ENCODE results near the gene FBXL20.

FBXL20 gene

GRCh38 chr17:39225308-39225958, 176.0 kb downstream of the FBXL20 start, which contains the start of gene STAC2:
Gene STAC2, minus strand, starts transcription at chr17:39225945. Its CDS starts 443 bp downstream, at chr17:39225502.
- no peak within 1 kb of the TSS for H3K4me2 ChIP-seq
- no peak within 1 kb of the TSS for H3K9ac ChIP-seq
- H3K36me3 ChIP-seq (ENCODE audit: insufficient read depth), result no peaks in the 10 kb centered on the region
- H3K27me3 ChIP-seq (ENCODE audit: insufficient read depth, low read depth), result peaks cover 50% of the 10 kb centered on the region
- H3K4me3 ChIP-seq (IDR thresholded peaks at IDR 0.05; ENCODE audit: insufficient read depth, low read depth, low read length), result no peak within 1 kb of the TSS
- H2AFZ ChIP-seq (ENCODE audit: low read depth), result no peak within 1 kb of the TSS
- H4K20me1 ChIP-seq (ENCODE audit: insufficient read depth), result no peaks in the 10 kb centered on the region
- no peaks in the 10 kb centered on the region for H3K79me2 ChIP-seq (ENCODE audit: insufficient read depth, low read depth)
- no peaks in the 10 kb centered on the region for H3K4me1 ChIP-seq (ENCODE audit: low read depth, poor library complexity, severe bottlenecking)
- H3K27ac ChIP-seq, result no peak within 1 kb of the TSS
- TF ChIP-seq CTCF (conservative IDR thresholded peaks at IDR 0.05; ENCODE audit: low read depth, low read length), result no peak

GRCh38 chr17:39224778-39225307, 176.6 kb downstream of the FBXL20 start:
- TF ChIP-seq CTCF (conservative IDR thresholded peaks at IDR 0.05; ENCODE audit: low read depth, low read length), result no peak
- Histone ChIP-seq H3K27ac (no peak overlapping the region), H4K20me1 (ENCODE audit: insufficient read depth) (no peaks in the 10 kb centered on the region), H3K9ac (no peak overlapping the region), H3K4me2 (no peak overlapping the region), H3K4me1 (ENCODE audit: low read depth, poor library complexity, severe bottlenecking) (no peaks in the 10 kb centered on the region), H3K4me3 (IDR thresholded peaks at IDR 0.05; ENCODE audit: insufficient read depth, low read depth, low read length) (no peak overlapping the region), H2AFZ (ENCODE audit: low read depth) (no peak overlapping the region), H3K27me3 (ENCODE audit: insufficient read depth, low read depth) (peaks cover 51% of the 10 kb centered on the region), H3K79me2 (ENCODE audit: insufficient read depth, low read depth) (no peaks in the 10 kb centered on the region), H3K36me3 (ENCODE audit: insufficient read depth) (no peaks in the 10 kb centered on the region)

GRCh38 chr17:39223907-39224777, 177.3 kb downstream of the FBXL20 start:
- no peak overlapping the region for H3K27ac ChIP-seq
- H3K9ac ChIP-seq, result no peak overlapping the region
- no peaks in the 10 kb centered on the region for H3K36me3 ChIP-seq (ENCODE audit: insufficient read depth)
- TF ChIP-seq CTCF (conservative IDR thresholded peaks at IDR 0.05; ENCODE audit: low read depth, low read length), result no peak
- H3K27me3 ChIP-seq (ENCODE audit: insufficient read depth, low read depth), result peaks cover 53% of the 10 kb centered on the region
- H3K4me1 ChIP-seq (ENCODE audit: low read depth, poor library complexity, severe bottlenecking), result no peaks in the 10 kb centered on the region
- H4K20me1 ChIP-seq (ENCODE audit: insufficient read depth), result no peaks in the 10 kb centered on the region
- no peak overlapping the region for H3K4me3 ChIP-seq (IDR thresholded peaks at IDR 0.05; ENCODE audit: insufficient read depth, low read depth, low read length)
- no peak overlapping the region for H2AFZ ChIP-seq (ENCODE audit: low read depth)
- no peaks in the 10 kb centered on the region for H3K79me2 ChIP-seq (ENCODE audit: insufficient read depth, low read depth)
- no peak overlapping the region for H3K4me2 ChIP-seq

- Histone ChIP-seq H3K4me1 (ENCODE audit: low read depth, poor library complexity, severe bottlenecking) (no peaks in the 10 kb centered on the region), H3K4me3 (IDR thresholded peaks at IDR 0.05; ENCODE audit: insufficient read depth, low read depth, low read length) (no peak overlapping the region), H3K27me3 (ENCODE audit: insufficient read depth, low read depth) (peaks cover 56% of the 10 kb centered on the region), H3K36me3 (ENCODE audit: insufficient read depth) (no peaks in the 10 kb centered on the region), H3K4me2 (no peak overlapping the region), H3K79me2 (ENCODE audit: insufficient read depth, low read depth) (no peaks in the 10 kb centered on the region), H4K20me1 (ENCODE audit: insufficient read depth) (no peaks in the 10 kb centered on the region), H3K9ac (no peak overlapping the region), H3K27ac (no peak overlapping the region), H2AFZ (ENCODE audit: low read depth) (no peak overlapping the region)
- no peak for TF ChIP-seq CTCF (conservative IDR thresholded peaks at IDR 0.05; ENCODE audit: low read depth, low read length)
Measured at GRCh38 chr17:39222866-39223834, 178.3 kb downstream of the FBXL20 start.
